SKM-1 treated with dmso at 0.1 percent for 144 hours (cell line): ENCODE data around the gene CIDEB.

Source experiments
- DNase-seq: peaks from one replicate; lab custom pipeline; 2025; ENCODE audit not compliant: unreplicated experiment; lab: John Stamatoyannopoulos, UW

The CIDEB gene

DNA sequence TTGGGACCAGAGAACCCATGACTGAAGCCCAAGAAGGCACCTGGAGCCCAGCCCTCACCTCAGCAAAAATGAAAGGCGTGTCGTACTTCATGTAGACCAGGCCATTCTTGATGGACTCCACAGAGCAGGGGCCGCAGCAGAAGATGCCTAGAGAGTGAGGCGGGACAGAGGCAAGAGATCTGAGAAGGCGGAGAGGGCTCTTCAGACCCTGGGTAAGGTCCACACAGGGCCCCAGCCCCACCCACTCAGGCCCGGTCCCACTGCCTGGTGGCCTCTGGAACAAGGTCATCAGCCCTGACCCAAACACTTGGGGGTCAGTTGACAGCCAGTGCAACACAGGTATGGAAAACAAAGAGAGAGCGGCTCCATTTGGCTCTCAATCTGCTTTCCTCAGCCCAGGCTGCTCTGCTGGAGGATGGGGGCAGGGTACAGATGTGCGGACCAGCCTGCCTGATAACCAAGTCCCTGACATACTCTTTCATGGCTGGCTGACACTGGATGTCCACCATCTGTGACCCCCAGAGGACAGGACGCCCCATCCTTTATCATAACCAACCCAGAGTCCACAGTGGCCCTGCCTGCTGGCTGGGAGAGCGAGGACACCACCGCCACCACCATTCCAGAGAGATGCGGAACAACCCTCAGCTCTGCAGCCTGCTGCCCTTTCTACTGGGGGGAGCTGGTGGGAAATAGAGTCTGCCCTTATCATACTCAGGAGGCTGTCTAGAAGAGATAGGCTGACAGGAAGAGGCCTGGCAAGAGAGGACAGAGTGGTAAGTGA lies 51.7 kb downstream of the CIDEB start:
- DNase-seq = no peak

GRCh38 chr14:24255438-24255837 lies 52.3 kb downstream of the CIDEB start:
- DNase-seq = no peak
